ENCODE results near the gene CDK14.

GRCh38 chr7:90719155-90719554 lies 123.0 kb downstream of the CDK14 start:
- TF ChIP-seq CTCF (IDR thresholded peaks at IDR 0.05) (no peak), EZH2 (IDR thresholded peaks at IDR 0.05; ENCODE audit: borderline replicate concordance, insufficient read depth, low read depth, low read length, poor library complexity, severe bottlenecking) (no peak)
